ENCODE data around the gene HNRNPD. TPM values are rescaled to one million over a fixed set of nuclear protein-coding genes. Genes with fewer than 3 reads are reported as not detected.

HNRNPD gene
- total and polyA plus RNA-seq, 2 donors (not counting 3 experiments of a cell fraction or from before 2014, with no cell fraction given) = 91.3 to 363 TPM

GRCh38 chr4:82354788-82355187 lies 19.0 kb downstream of the HNRNPD start:
- no peak overlapping the region for H3K4me3 ChIP-seq (replicated peaks in 1 of 3; ENCODE audit: insufficient read depth in 1 of 3, low read depth in 1 of 3, low read length in 3 of 3)
- TF ChIP-seq MAX (IDR thresholded peaks at IDR 0.05; ENCODE audit: insufficient read depth, insufficient read length) (no peak), POLR2AphosphoS5 (IDR thresholded peaks at IDR 0.05; ENCODE audit: insufficient read depth, low read depth, low read length) (no peak), JUN (IDR thresholded peaks at IDR 0.05; ENCODE audit: borderline replicate concordance, insufficient read depth, insufficient read length, low read depth) (no peak), MYC (IDR thresholded peaks at IDR 0.05; ENCODE audit: low read depth, low read length) (no peak), GATA2 (IDR thresholded peaks at IDR 0.05; ENCODE audit: insufficient read depth, insufficient read length, low read depth, low read length) (no peak), CTCF (IDR thresholded peaks at IDR 0.05; ENCODE audit: extremely low read depth in 1 of 2, insufficient read depth in 1 of 2, low read depth in 1 of 2, low read length in 2 of 2) (no peak), FOS (IDR thresholded peaks at IDR 0.05; ENCODE audit: borderline replicate concordance, insufficient read depth, low read length) (no peak), EZH2 (IDR thresholded peaks at IDR 0.05; ENCODE audit: borderline replicate concordance, low read depth, low read length, severe bottlenecking) (no peak), POLR2A (IDR thresholded peaks at IDR 0.05; ENCODE audit: low read depth, low read length) (no peak)
- CTCF ChIA-PET = interaction anchor here (1.1 kb wide), 1 partner anchor 70 kb away, joined by 6 read pairs; no protein-coding TSS in a partner anchor

More at GRCh38 chr4:82354788-82355187, 19.0 kb downstream of the HNRNPD start:
- POLR2A ChIA-PET = no interaction called here
- no peak overlapping the region for H2AFZ ChIP-seq (ENCODE audit: low read depth, low read length)
- no peaks in the 10 kb centered on the region for H3K9me1 ChIP-seq (replicated peaks; ENCODE audit: control insufficient read depth, extremely low read depth, insufficient read depth, low read length)
- peaks cover 11 to 39% of the 10 kb centered on the region in 2 experiments for H3K36me3 ChIP-seq (ENCODE audit: control insufficient read depth in 2 of 2, extremely low read depth in 1 of 2, insufficient read depth in 2 of 2, low read length in 2 of 2)
- no peaks in the 10 kb centered on the region for H3K27me3 ChIP-seq (ENCODE audit: control insufficient read depth in 2 of 2, insufficient read depth in 2 of 2, low read length in 2 of 2)
- H3K4me2 ChIP-seq (ENCODE audit: insufficient read depth, low read length) = no peak overlapping the region
- no TSS peak for BruUV-seq (replicated peaks)
- peaks cover 64% of the 10 kb centered on the region for H3K79me2 ChIP-seq (ENCODE audit: control insufficient read depth, insufficient read depth, low read length)
- no peak overlapping the region for H3K27ac ChIP-seq (ENCODE audit: insufficient read depth, low read depth, low read length)
- dilution Hi-C loops (cut with MboI; ENCODE audit: extremely low pct_ligation_motif_present, low sequenced_read_pairs) = no loop called here
- intact Hi-C loops (cut with micrococcal nuclease) = no loop called here
- FAIRE-seq (no peak), DNase-seq (ENCODE audit: low read depth, low spot score) (no peak)
- peaks cover 24% of the 10 kb centered on the region for H4K20me1 ChIP-seq (replicated peaks; ENCODE audit: control insufficient read depth, extremely low read depth, insufficient read depth, low read length)
- no peaks in the 10 kb centered on the region for H3K9me3 ChIP-seq (replicated peaks; ENCODE audit: control insufficient read depth, insufficient read depth, low read length)
- no peak overlapping the region for H3K9ac ChIP-seq (replicated peaks; ENCODE audit: extremely low read depth, insufficient read depth, low read length)
- no peaks in the 10 kb centered on the region for H3K4me1 ChIP-seq (ENCODE audit: control insufficient read depth, extremely low read depth, insufficient read depth, low read length)

Data from endothelial cell of umbilical vein (primary cell).